SK-N-SH (cell line): ENCODE measurements around the gene KMT5B. TPM values are rescaled to one million over a fixed set of nuclear protein-coding genes. Genes with fewer than 3 reads are reported as not detected.

ENCODE experiments used
- CTCF ChIA-PET: fragments of 300-600, 350-600 bp; formaldehyde crosslinking; extraction: SDS; loops from one replicate; lab custom pipeline; 2021; lab: Yijun Ruan, JAX
- POLR2A ChIA-PET: fragments of 350-600 bp; sonication (Branson Sonifier 250); formaldehyde crosslinking; extraction: SDS; loops from one replicate; lab custom pipeline; 2020; ENCODE audit warnings: antibody characterized with exemption, inconsistent platforms; lab: Yijun Ruan, JAX
- DNase-seq: peaks from one replicate; pipeline ENCODE4 v3.0.0; 2012
- H2AFZ ChIP-seq: fragments of 200-600 bp; sonication (generic); 2 replicates; pipeline ENCODE4 v1.8.1; 2016; ENCODE audit warnings: antibody characterized with exemption, mild to moderate bottlenecking, low read depth
- H3F3A ChIP-seq: fragments of 200-600 bp; sonication (generic); replicated peaks from 2 replicates; pipeline ENCODE3; 2016; ENCODE audit warnings: antibody characterized with exemption, mild to moderate bottlenecking; ENCODE audit not compliant: insufficient read depth
- H3K27ac ChIP-seq, 2 experiments: fragments of 200-500 bp in 1 of 2; fragments of 200-600 bp in 1 of 2; sonication (Bioruptor generic) in 1 of 2; sonication (generic), shearing (Covaris generic) in 1 of 2; 2 replicates each; pipeline versions ENCODE4 v1.5.1 to v1.6.1; 2014 to 2016; ENCODE audit warnings: low read depth in 2 of 2, inconsistent platforms in 1 of 2, low read length in 1 of 2, mild to moderate bottlenecking in 1 of 2, mixed read lengths in 1 of 2
- H3K27me3 ChIP-seq: fragments of 200-600 bp; sonication (generic), shearing (Covaris generic); 2 replicates; pipeline ENCODE4 v1.6.1; 2016; ENCODE audit warnings: mixed run types; ENCODE audit not compliant: insufficient read depth
- H3K36me3 ChIP-seq, 2 experiments: fragments of 200-500 bp in 1 of 2; fragments of 200-600 bp in 1 of 2; sonication (Bioruptor generic) in 1 of 2; sonication (generic) in 1 of 2; replicated peaks in 1 of 2; 2 replicates each; pipeline versions ENCODE3 to v1.5.1; 2014 to 2016; ENCODE audit warnings: low read length in 1 of 2, mild to moderate bottlenecking in 1 of 2; ENCODE audit not compliant: insufficient read depth in 2 of 2, control insufficient read depth in 1 of 2
- H3K4me1 ChIP-seq, 2 experiments: fragments of 200-500 bp in 1 of 2; fragments of 200-600 bp in 1 of 2; sonication (Bioruptor generic) in 1 of 2; sonication (generic), shearing (Covaris generic) in 1 of 2; 2 replicates each; pipeline versions ENCODE4 v1.5.1 to v1.6.1; 2014 to 2016; ENCODE audit warnings: low read depth in 1 of 2, low read length in 1 of 2, mixed run types in 1 of 2; ENCODE audit not compliant: insufficient read depth in 2 of 2, control insufficient read depth in 1 of 2
- H3K4me2 ChIP-seq: fragments of 200-600 bp; sonication (generic), shearing (Covaris generic); 2 replicates; pipeline ENCODE4 v1.6.1; 2017; ENCODE audit warnings: mixed run types
- H3K4me3 ChIP-seq, 2 experiments: fragments of 200-500 bp in 1 of 2; fragments of 200-600 bp in 1 of 2; sonication (Bioruptor generic) in 1 of 2; sonication (generic), shearing (Covaris generic) in 1 of 2; 2 replicates each; pipeline versions ENCODE4 v1.5.1 to v1.8.1; 2014 to 2016; ENCODE audit warnings: low read depth in 2 of 2, inconsistent platforms in 1 of 2, low read length in 1 of 2, mild to moderate bottlenecking in 1 of 2, mixed read lengths in 1 of 2, moderate library complexity in 1 of 2
- H3K79me2 ChIP-seq: fragments of 200-600 bp; sonication (generic); 2 replicates; pipeline ENCODE4 v1.8.1; 2017; ENCODE audit warnings: mild to moderate bottlenecking; ENCODE audit not compliant: insufficient read depth
- H3K9ac ChIP-seq: fragments of 200-600 bp; sonication (generic); 2 replicates; pipeline ENCODE4 v1.6.1; 2017; ENCODE audit warnings: mixed run types
- H3K9me2 ChIP-seq: fragments of 200-600 bp; sonication (generic); 2 replicates; pipeline ENCODE4 v1.6.1; 2017; ENCODE audit warnings: mixed run types
- H3K9me3 ChIP-seq: fragments of 200-600 bp; sonication (generic); 2 replicates; pipeline ENCODE4 v1.6.1; 2017; ENCODE audit warnings: mixed run types, mild to moderate bottlenecking, moderate library complexity
- H4K20me1 ChIP-seq: fragments of 200-600 bp; sonication (generic); 2 replicates; pipeline ENCODE4 v1.6.1; 2017; ENCODE audit warnings: mild to moderate bottlenecking, mixed run types; ENCODE audit not compliant: insufficient read depth
- EZH2phosphoT487 ChIP-seq: fragments of 200-600 bp; sonication (generic); IDR thresholded peaks from 2 replicates; pipeline ENCODE4 v1.6.1; 2017; ENCODE audit warnings: low read depth, mixed run types, mild to moderate bottlenecking, antibody characterized with exemption, moderate library complexity, borderline replicate concordance
- FOSL2 ChIP-seq: IDR thresholded peaks from 2 replicates; pipeline ENCODE4 v1.4.0; 2012; ENCODE audit warnings: low read depth, mild to moderate bottlenecking, moderate library complexity, borderline replicate concordance
- IRF3 ChIP-seq: fragments of 150-350 bp; IDR thresholded peaks from 2 replicates; pipeline ENCODE4 v1.6.1; 2016; ENCODE audit warnings: mild to moderate bottlenecking, low read depth, low read length
- MXI1 ChIP-seq: IDR thresholded peaks from 2 replicates; pipeline ENCODE4 v1.6.1; 2012; ENCODE audit warnings: mild to moderate bottlenecking, low read depth, low read length, improper control_type of control experiment
- NFIC ChIP-seq: IDR thresholded peaks from 2 replicates; pipeline ENCODE4 v1.4.0; 2012; ENCODE audit warnings: borderline replicate concordance
- NRF1 ChIP-seq: IDR thresholded peaks from 2 replicates; pipeline ENCODE4 v1.6.1; 2012; ENCODE audit warnings: low read depth, mild to moderate bottlenecking, low read length
- POLR2AphosphoS5 ChIP-seq: IDR thresholded peaks from 2 replicates; pipeline ENCODE4 v1.6.1; 2012; ENCODE audit warnings: low read depth, low read length
- REST ChIP-seq: IDR thresholded peaks from 2 replicates; pipeline ENCODE4 v1.6.1; 2012; ENCODE audit warnings: mild to moderate bottlenecking, low read depth, low read length, moderate library complexity
- RXRA ChIP-seq: IDR thresholded peaks from 2 replicates; pipeline ENCODE4 v1.4.0; 2012; ENCODE audit warnings: low read depth, mild to moderate bottlenecking, borderline replicate concordance
- SIN3A ChIP-seq: IDR thresholded peaks from 2 replicates; pipeline ENCODE4 v1.6.1; 2012; ENCODE audit warnings: low read depth, mild to moderate bottlenecking, low read length, moderate library complexity, borderline replicate concordance
- SMC3 ChIP-seq: IDR thresholded peaks from 2 replicates; pipeline ENCODE4 v1.6.1; 2012; ENCODE audit warnings: low read depth, low read length, improper control_type of control experiment
- TCF12 ChIP-seq: IDR thresholded peaks from 2 replicates; pipeline ENCODE4 v1.4.0; 2012
- TEAD4 ChIP-seq: IDR thresholded peaks from 2 replicates; pipeline ENCODE4 v1.4.0; 2012; ENCODE audit warnings: mild to moderate bottlenecking, borderline replicate concordance; ENCODE audit not compliant: insufficient read depth
- YY1 ChIP-seq: IDR thresholded peaks from 2 replicates; pipeline ENCODE4 v1.4.0; 2012; ENCODE audit warnings: low read depth, mild to moderate bottlenecking
- ZBTB33 ChIP-seq: IDR thresholded peaks from 2 replicates; pipeline ENCODE4 v1.4.0; 2012; ENCODE audit warnings: low read depth, borderline replicate concordance
- WGBS: methylation state at CpG from one replicate; pipeline ENCODE4 v1.1.6; 2017; ENCODE audit warnings: low lambda C conversion rate; 5-methylcytosine and 5-hydroxymethylcytosine counted together
- polyA plus RNA-seq, 3 experiments: library from polyadenylated mRNA; depleted of rRNA; stranded (reverse); fragments of >200 nt; gene quantifications; 2 replicates each; pipeline ENCODE4 v1.2.3, GENCODE V29; 2012
- TF ChIP-seq, protein P1 (sequence below): IDR thresholded peaks from 2 replicates; pipeline ENCODE4 v1.4.0; 2012; ENCODE audit warnings: low read depth
- TF ChIP-seq, protein P2 (sequence below): fragments of 150-350 bp; IDR thresholded peaks from 2 replicates; pipeline ENCODE4 v1.6.1; 2017; ENCODE audit warnings: antibody characterized with exemption, low read length, low read depth, borderline replicate concordance

Gene KMT5B
- polyA plus RNA-seq, 1 of the 3 experiments (the other 2 are of a cell fraction): 10.4 TPM

GRCh38 chr11:68116974-68117373, 96.1 kb downstream of the KMT5B start:
- ChIA-PET POLR2A (no interaction called here), CTCF (interaction anchor here (1.3 kb wide), 1 partner anchor 17 kb away, joined by 3 read pairs; no protein-coding TSS in a partner anchor)
- no peak for DNase-seq
- 91% methylated on average over 3 of the region's 3 CpGs for WGBS
- Histone ChIP-seq H3K4me1 (peaks cover 0 to 6% of the 10 kb centered on the region in 2 experiments; a peak in 2 of 4 replicates), H4K20me1 (peaks cover 8% of the 10 kb centered on the region; the same call in 1 of the 2 replicates), H3K9me3 (no peaks in the 10 kb centered on the region), H3K4me3 (no peak overlapping the region), H3K9ac (no peak overlapping the region), H3K36me3 (peaks cover 0 to 3% of the 10 kb centered on the region in 2 experiments), H3K9me2 (no peaks in the 10 kb centered on the region), H3K27ac (no peak overlapping the region), H3K27me3 (no peaks in the 10 kb centered on the region), H3K4me2 (no peak overlapping the region), H3F3A (no peaks in the 10 kb centered on the region), H3K79me2 (peaks cover 72% of the 10 kb centered on the region), H2AFZ (no peak overlapping the region)
- TF ChIP-seq TEAD4: no peak
- no peak for TF ChIP-seq POLR2AphosphoS5
- no peak for TF ChIP-seq RXRA
- TF ChIP-seq SMC3: no peak
- TF ChIP-seq IRF3: no peak
- no peak for TF ChIP-seq ZBTB33
- TF ChIP-seq MXI1: no peak
- TF ChIP-seq, protein P1, sequence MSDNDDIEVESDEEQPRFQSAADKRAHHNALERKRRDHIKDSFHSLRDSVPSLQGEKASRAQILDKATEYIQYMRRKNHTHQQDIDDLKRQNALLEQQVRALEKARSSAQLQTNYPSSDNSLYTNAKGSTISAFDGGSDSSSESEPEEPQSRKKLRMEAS: no peak
- TF ChIP-seq FOSL2: no peak
- TF ChIP-seq TCF12: no peak
- TF ChIP-seq, protein P2, sequence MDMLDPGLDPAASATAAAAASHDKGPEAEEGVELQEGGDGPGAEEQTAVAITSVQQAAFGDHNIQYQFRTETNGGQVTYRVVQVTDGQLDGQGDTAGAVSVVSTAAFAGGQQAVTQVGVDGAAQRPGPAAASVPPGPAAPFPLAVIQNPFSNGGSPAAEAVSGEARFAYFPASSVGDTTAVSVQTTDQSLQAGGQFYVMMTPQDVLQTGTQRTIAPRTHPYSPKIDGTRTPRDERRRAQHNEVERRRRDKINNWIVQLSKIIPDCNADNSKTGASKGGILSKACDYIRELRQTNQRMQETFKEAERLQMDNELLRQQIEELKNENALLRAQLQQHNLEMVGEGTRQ: no peak

- Histone ChIP-seq H3K4me2 (no peak overlapping the region), H3K27me3 (no peaks in the 10 kb centered on the region), H3K9me3 (no peaks in the 10 kb centered on the region), H3K9ac (no peak overlapping the region), H4K20me1 (peaks cover 8% of the 10 kb centered on the region; the same call in 1 of the 2 replicates), H3K4me3 (no peak overlapping the region), H3K9me2 (no peaks in the 10 kb centered on the region), H3K79me2 (peaks cover 80% of the 10 kb centered on the region), H3K27ac (no peak overlapping the region), H3K36me3 (peaks cover 0 to 3% of the 10 kb centered on the region in 2 experiments), H3F3A (no peaks in the 10 kb centered on the region), H2AFZ (no peak overlapping the region), H3K4me1 (peaks cover 0 to 3% of the 10 kb centered on the region in 2 experiments; a peak in 2 of 4 replicates)
- no peak for DNase-seq
- 92% methylated on average over 7 of the region's 7 CpGs for WGBS
- ChIA-PET CTCF (interaction anchor here (1.3 kb wide), 1 partner anchor 16 kb away, joined by 3 read pairs; no protein-coding TSS in a partner anchor), POLR2A (no interaction called here)
- TF ChIP-seq TCF12 (no peak), NFIC (no peak), YY1 (no peak), SIN3A (no peak), EZH2phosphoT487 (no peak), NRF1 (no peak), REST (no peak)
- TF ChIP-seq, protein P1: no peak
- TF ChIP-seq, protein P2: no peak
Observed at GRCh38 chr11:68116126-68116525, 97.0 kb downstream of the KMT5B start.
